Forelimb muscle (tissue), 1 donor: ENCODE data around the gene TAPBPL. TPM values are rescaled to one million over a fixed set of nuclear protein-coding genes. Genes with fewer than 3 reads are reported as not detected.
"Not testable (repeated sequence)": the region's sequence is repeated elsewhere in the genome, so short reads cannot be mapped to it uniquely, and the experiment has no call there.

Experiments
- DNase-seq: peaks from one replicate; pipeline ENCODE4 v3.0.0-alpha.2; 2013; ENCODE audit warnings: low read depth
- polyA plus RNA-seq: library from polyadenylated mRNA; unstranded; fragments of 120-200 nt; gene quantifications from one replicate; pipeline ENCODE4 v1.2.1, GENCODE V29; 2013; ENCODE audit not compliant: insufficient read length

Gene TAPBPL
- polyA plus RNA-seq: 8.0 TPM

- DNase-seq: peak; percentile 84
Observed at GRCh38 chr12:6451348-6452244, at the start of gene TAPBPL. Gene TAPBPL (plus strand): TSS chr12:6452042. CDS start chr12:6452249, 207 bp downstream.

- DNase-seq: no peak
Observed at GRCh38 chr12:6404390-6404789, 47.5 kb upstream of the TAPBPL start.

GRCh38 chr12:6405963-6406362 is 45.9 kb upstream of the TAPBPL start:
- DNase-seq: no peak

GRCh38 chr12:6407236-6407954 is 44.4 kb upstream of the TAPBPL start:
- DNase-seq: no peak

- DNase-seq: no peak
Observed at GRCh38 chr12:6416596-6416995, 35.2 kb upstream of the TAPBPL start.

GRCh38 chr12:6418796-6419195 is 33.0 kb upstream of the TAPBPL start:
- DNase-seq: no peak

- no peak for DNase-seq
Observed at GRCh38 chr12:6420364-6420763, 31.5 kb upstream of the TAPBPL start.

GRCh38 chr12:6423267-6424007 is 28.4 kb upstream of the TAPBPL start:
- DNase-seq: peak; percentile 76

- DNase-seq: no peak
Observed at GRCh38 chr12:6424008-6424347, 27.9 kb upstream of the TAPBPL start.

GRCh38 chr12:6424866-6425265 is 27.0 kb upstream of the TAPBPL start:
- DNase-seq: no peak

GRCh38 chr12:6425590-6426531 is 26.0 kb upstream of the TAPBPL start:
- DNase-seq: no peak

- DNase-seq: no peak
Observed at GRCh38 chr12:6426882-6427671, 24.8 kb upstream of the TAPBPL start.

GRCh38 chr12:6427796-6428195 is 24.0 kb upstream of the TAPBPL start:
- not testable (repeated sequence) for DNase-seq

GRCh38 chr12:6428326-6428725 is 23.5 kb upstream of the TAPBPL start:
- DNase-seq: no peak

- DNase-seq: no peak
Observed at GRCh38 chr12:6430124-6430989, 21.5 kb upstream of the TAPBPL start.

GRCh38 chr12:6432991-6433390 is 18.9 kb upstream of the TAPBPL start:
- DNase-seq: no peak

GRCh38 chr12:6434205-6435140 is 17.4 kb upstream of the TAPBPL start:
- DNase-seq: no peak
